SU-DHL-6 (cell line): ENCODE results near the gene MBOAT1.

Experiments used
- H2AFZ ChIP-seq: fragments of 200-600 bp; sonication (generic); 2 replicates; pipeline ENCODE4 v1.6.1; 2014; ENCODE audit warnings: low read depth, mild to moderate bottlenecking, moderate library complexity, mixed read lengths, antibody characterized with exemption, low read length; ENCODE audit not compliant: severe bottlenecking
- H3F3A ChIP-seq: fragments of 200-600 bp; shearing (Covaris generic); 2 replicates; pipeline ENCODE4 v1.6.0; 2016; ENCODE audit warnings: antibody characterized with exemption, mild to moderate bottlenecking; ENCODE audit not compliant: insufficient read depth
- H3K27ac ChIP-seq: fragments of 200-600 bp; sonication (generic); 2 replicates; pipeline ENCODE4 v1.5.1; 2016; ENCODE audit warnings: low read depth, mild to moderate bottlenecking, low read length, moderate library complexity, mixed read lengths
- H3K27me3 ChIP-seq: fragments of 200-600 bp; sonication (generic), shearing (Covaris generic); 2 replicates; pipeline ENCODE4 v1.6.0; 2014; ENCODE audit warnings: mild to moderate bottlenecking, low read length
- H3K36me3 ChIP-seq: fragments of 200-600 bp; sonication (generic); 2 replicates; pipeline ENCODE4 v1.6.1; 2014; ENCODE audit warnings: mild to moderate bottlenecking, low read length, mixed read lengths
- H3K4me2 ChIP-seq: fragments of 300-600, 200-600 bp; shearing (Covaris generic), sonication (generic); 2 replicates; pipeline ENCODE4 v1.6.0; 2014; ENCODE audit warnings: low read length, low read depth, mild to moderate bottlenecking; ENCODE audit not compliant: poor library complexity, severe bottlenecking
- H3K4me3 ChIP-seq: fragments of 200-600 bp; sonication (generic); 2 replicates; pipeline ENCODE4 v1.5.1; 2014; ENCODE audit warnings: antibody characterized with exemption, low read length, mild to moderate bottlenecking, mixed read lengths; ENCODE audit not compliant: insufficient read depth, poor library complexity, severe bottlenecking
- H3K79me2 ChIP-seq: fragments of 200-600 bp; sonication (generic); 2 replicates; pipeline ENCODE4 v1.6.1; 2014; ENCODE audit warnings: mild to moderate bottlenecking, low read length, moderate library complexity; ENCODE audit not compliant: insufficient read depth
- H3K9ac ChIP-seq: fragments of 200-600 bp; sonication (generic); 2 replicates; pipeline ENCODE4 v1.7.0; 2014; ENCODE audit warnings: mild to moderate bottlenecking, low read length
- H3K9me2 ChIP-seq: fragments of 200-600 bp; sonication (generic); replicated peaks from 2 replicates; pipeline ENCODE4 v1.6.1; 2014; ENCODE audit warnings: low read length; ENCODE audit not compliant: insufficient read depth
- H3K9me3 ChIP-seq: fragments of 200-600 bp; sonication (generic); 2 replicates; pipeline ENCODE4 v1.6.1; 2014; ENCODE audit warnings: low read length, mixed read lengths; ENCODE audit not compliant: insufficient read depth
- H4K20me1 ChIP-seq: fragments of 200-600 bp; sonication (generic); 2 replicates; pipeline ENCODE4 v1.6.1; 2014; ENCODE audit warnings: low read depth, mild to moderate bottlenecking, antibody characterized with exemption, low read length, moderate library complexity, mixed read lengths
- EZH2phosphoT487 ChIP-seq: fragments of 200-600 bp; sonication (generic), shearing (Covaris generic); conservative IDR thresholded peaks from 2 replicates; pipeline ENCODE4 v1.6.1; 2018; ENCODE audit warnings: mild to moderate bottlenecking, antibody characterized with exemption, low read length, moderate library complexity, mixed read lengths
- TF ChIP-seq, protein P1 (sequence below): fragments of 200-600 bp; sonication (generic); IDR thresholded peaks from one replicate; pipeline ENCODE4 v1.5.1; 2017; ENCODE audit warnings: antibody characterized with exemption, mild to moderate bottlenecking, low read length, moderate library complexity; ENCODE audit not compliant: insufficient read depth, poor library complexity, severe bottlenecking

The MBOAT1 gene

DNA sequence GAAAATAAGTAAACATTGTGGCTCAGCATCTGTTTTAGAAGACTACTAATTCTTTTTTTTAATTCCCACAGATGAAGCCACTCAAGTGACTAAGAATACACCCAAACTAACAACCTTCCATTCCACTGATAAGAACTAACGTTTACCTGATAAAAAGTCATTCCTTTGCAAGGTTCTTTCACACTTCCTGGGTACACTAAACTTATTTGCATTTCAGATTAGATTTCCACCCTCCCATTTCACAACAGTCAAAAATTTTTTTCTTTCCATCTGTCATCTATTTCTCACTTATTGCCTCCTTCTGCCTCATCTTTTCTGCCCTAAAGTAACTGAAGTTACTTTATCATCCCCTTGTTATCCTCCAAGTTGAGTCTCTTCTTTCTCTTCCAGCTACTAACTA, 20.3 kb downstream of the MBOAT1 start:
- H3K4me3 ChIP-seq, result no peak overlapping the region
- no peaks in the 10 kb centered on the region for H3K9me2 ChIP-seq
- no peaks in the 10 kb centered on the region for H3K79me2 ChIP-seq
- no peak overlapping the region for H3K9ac ChIP-seq
- H3F3A ChIP-seq, result no peaks in the 10 kb centered on the region
- no peaks in the 10 kb centered on the region for H3K27me3 ChIP-seq
- no peak overlapping the region for H3K27ac ChIP-seq
- no peaks in the 10 kb centered on the region for H4K20me1 ChIP-seq
- no peak overlapping the region for H3K4me2 ChIP-seq
- H2AFZ ChIP-seq, result no peak overlapping the region
- TF ChIP-seq EZH2phosphoT487, result no peak
- TF ChIP-seq, protein P1, sequence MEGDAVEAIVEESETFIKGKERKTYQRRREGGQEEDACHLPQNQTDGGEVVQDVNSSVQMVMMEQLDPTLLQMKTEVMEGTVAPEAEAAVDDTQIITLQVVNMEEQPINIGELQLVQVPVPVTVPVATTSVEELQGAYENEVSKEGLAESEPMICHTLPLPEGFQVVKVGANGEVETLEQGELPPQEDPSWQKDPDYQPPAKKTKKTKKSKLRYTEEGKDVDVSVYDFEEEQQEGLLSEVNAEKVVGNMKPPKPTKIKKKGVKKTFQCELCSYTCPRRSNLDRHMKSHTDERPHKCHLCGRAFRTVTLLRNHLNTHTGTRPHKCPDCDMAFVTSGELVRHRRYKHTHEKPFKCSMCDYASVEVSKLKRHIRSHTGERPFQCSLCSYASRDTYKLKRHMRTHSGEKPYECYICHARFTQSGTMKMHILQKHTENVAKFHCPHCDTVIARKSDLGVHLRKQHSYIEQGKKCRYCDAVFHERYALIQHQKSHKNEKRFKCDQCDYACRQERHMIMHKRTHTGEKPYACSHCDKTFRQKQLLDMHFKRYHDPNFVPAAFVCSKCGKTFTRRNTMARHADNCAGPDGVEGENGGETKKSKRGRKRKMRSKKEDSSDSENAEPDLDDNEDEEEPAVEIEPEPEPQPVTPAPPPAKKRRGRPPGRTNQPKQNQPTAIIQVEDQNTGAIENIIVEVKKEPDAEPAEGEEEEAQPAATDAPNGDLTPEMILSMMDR, result no peak
- H3K9me3 ChIP-seq, result peaks cover 10% of the 10 kb centered on the region; the same call in 1 of the 2 replicates
- no peaks in the 10 kb centered on the region for H3K36me3 ChIP-seq

DNA sequence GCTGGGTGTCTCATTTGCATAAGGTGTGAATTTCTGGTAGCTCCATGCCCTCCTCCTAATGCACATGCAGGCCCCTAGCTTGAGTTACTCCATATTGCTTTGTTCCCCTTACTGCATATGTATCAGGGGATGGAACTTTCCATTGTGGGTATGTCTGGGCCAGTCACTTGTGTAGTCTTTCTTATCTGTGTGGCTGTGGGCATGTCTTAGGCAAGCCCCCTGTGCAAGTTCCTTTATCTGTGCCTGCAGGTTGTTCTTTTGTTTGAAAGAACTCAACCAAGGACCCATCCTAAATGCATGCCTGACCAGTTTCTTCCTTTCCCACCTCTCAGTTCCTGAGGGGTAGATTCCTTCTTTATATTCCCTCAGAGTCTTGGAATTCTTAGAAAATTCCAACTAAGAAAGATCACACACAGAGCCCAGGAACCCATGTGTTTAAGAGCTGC, 23.6 kb downstream of the MBOAT1 start:
- no peak overlapping the region for H3K9ac ChIP-seq
- TF ChIP-seq, protein P1, result no peak
- TF ChIP-seq EZH2phosphoT487, result no peak
- no peak overlapping the region for H3K4me3 ChIP-seq
- no peaks in the 10 kb centered on the region for H3K27me3 ChIP-seq
- H3F3A ChIP-seq, result no peaks in the 10 kb centered on the region
- no peaks in the 10 kb centered on the region for H3K9me2 ChIP-seq
- H3K79me2 ChIP-seq, result no peaks in the 10 kb centered on the region
- no peak overlapping the region for H3K27ac ChIP-seq
- no peaks in the 10 kb centered on the region for H4K20me1 ChIP-seq
- H2AFZ ChIP-seq, result no peak overlapping the region
- no peaks in the 10 kb centered on the region for H3K36me3 ChIP-seq
- H3K9me3 ChIP-seq, result peaks cover 10% of the 10 kb centered on the region; the same call in 1 of the 2 replicates
- no peak overlapping the region for H3K4me2 ChIP-seq

- no peak overlapping the region for H3K4me2 ChIP-seq
- H3F3A ChIP-seq, result no peaks in the 10 kb centered on the region
- H3K27me3 ChIP-seq, result no peaks in the 10 kb centered on the region
- H4K20me1 ChIP-seq, result no peaks in the 10 kb centered on the region
- H3K9me2 ChIP-seq, result no peaks in the 10 kb centered on the region
- no peak overlapping the region for H3K9ac ChIP-seq
- no peaks in the 10 kb centered on the region for H3K36me3 ChIP-seq
- no peak overlapping the region for H3K27ac ChIP-seq
- H3K4me3 ChIP-seq, result no peak overlapping the region
- H2AFZ ChIP-seq, result no peak overlapping the region
- H3K9me3 ChIP-seq, result peaks cover 10% of the 10 kb centered on the region; the same call in 1 of the 2 replicates
- TF ChIP-seq, protein P1, result no peak
- no peak for TF ChIP-seq EZH2phosphoT487
- H3K79me2 ChIP-seq, result no peaks in the 10 kb centered on the region
These were observed 25.3 kb downstream of the MBOAT1 start for GRCh38 chr6:20186981-20187380.

DNA sequence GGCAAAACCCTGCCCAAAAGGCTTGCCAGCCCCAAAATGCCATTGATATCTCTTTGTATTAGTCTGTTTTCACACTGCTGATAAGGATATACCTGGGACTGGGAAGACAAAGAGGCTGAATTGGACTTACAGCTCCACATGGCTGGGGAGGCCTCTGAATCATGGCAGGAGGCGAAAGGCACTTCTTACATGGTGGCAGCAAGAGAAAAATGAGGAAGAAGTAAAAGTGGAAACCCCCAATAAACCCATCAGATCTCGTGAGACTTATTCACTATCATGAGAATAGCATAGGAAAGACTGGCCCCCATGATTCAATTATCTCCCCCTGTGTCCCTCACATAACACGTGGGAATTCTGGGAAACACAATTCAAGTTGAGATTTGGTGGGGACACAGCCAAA, 28.6 kb downstream of the MBOAT1 start:
- Histone ChIP-seq H3K9me2 (no peaks in the 10 kb centered on the region), H3K4me2 (no peak overlapping the region), H3K27me3 (no peaks in the 10 kb centered on the region), H3F3A (no peaks in the 10 kb centered on the region), H3K36me3 (no peaks in the 10 kb centered on the region), H3K4me3 (no peak overlapping the region), H3K9ac (no peak overlapping the region), H2AFZ (no peak overlapping the region), H3K27ac (no peak overlapping the region), H4K20me1 (no peaks in the 10 kb centered on the region), H3K9me3 (peaks cover 8% of the 10 kb centered on the region; the same call in 1 of the 2 replicates), H3K79me2 (no peaks in the 10 kb centered on the region)
- TF ChIP-seq EZH2phosphoT487, result no peak
- TF ChIP-seq, protein P1, result no peak
